HG02588 (cell line): ENCODE results near the gene GINS2.

Experiments used
- ATAC-seq: cut with Tn5 transposase; IDR thresholded peaks from one replicate; pipeline ENCODE4 v1.9.1; 2021; ENCODE audit warnings: mild to moderate bottlenecking, moderate library complexity; ENCODE audit not compliant: unreplicated experiment

Gene GINS2

GRCh38 chr16:85690469-85691064 is 1.8 kb upstream of the GINS2 start:
- ATAC-seq, result no peak

DNA sequence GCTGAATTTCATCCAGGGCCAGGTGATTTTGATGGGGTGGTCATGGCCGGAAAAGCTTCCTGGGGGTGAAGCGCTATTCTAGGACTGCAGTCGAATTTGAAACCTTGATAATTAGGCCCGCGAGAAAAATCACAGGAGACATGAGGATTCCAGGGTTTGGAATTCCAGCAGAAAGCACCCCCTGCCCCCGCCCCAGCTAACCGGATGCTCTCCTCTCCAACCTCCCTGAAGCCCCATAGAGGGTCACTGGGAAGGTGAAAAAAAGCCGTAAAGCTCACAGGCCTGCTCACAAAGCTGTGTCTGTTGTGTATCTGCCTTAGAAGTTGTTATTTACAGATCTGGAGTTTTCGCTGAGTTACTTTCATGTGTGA is 1.2 kb upstream of the GINS2 start:
- ATAC-seq, result no peak

GRCh38 chr16:85689285-85689949 is 663 bp upstream of the GINS2 start:
- ATAC-seq, result no peak

DNA sequence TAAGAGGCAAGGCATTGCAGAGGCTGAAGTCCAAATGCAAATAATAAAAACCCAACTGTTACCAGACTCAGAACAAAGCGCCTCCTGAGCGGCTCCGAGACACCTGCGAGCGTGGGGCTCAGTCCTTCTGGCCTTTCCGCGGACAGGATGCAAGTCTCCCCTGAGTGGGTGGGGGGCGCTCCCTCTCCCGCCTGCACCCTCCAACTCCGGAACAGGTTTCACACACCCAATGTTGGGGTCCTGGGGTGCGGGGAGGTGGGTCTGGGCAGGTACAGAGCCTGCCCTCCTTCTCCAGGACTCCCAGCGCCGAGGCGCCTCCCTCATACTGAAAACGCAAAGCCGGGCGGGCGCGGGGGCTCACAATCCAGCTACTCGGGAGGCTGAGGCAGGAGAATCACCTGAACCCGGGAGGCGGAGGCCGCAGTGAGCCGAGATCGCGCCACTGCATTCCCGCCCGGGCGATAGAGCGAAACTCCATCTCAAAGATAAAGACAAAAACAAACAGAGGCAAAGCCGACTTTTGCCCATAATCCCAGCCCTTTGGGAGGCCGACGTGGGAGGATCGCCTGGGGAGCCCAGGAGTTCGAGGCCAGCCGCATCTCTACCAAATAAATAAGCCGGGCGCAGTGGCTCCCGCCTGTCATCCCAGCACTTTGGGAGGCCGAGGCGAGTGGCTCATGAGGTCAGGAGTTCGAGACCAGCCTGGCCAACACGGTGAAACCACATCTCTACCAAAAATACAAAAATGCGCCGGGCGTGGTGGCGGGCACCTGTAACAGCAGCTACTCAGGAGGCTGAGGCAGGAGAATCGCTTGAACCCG is 893 bp downstream of the GINS2 start:
- ATAC-seq, result no peak

DNA sequence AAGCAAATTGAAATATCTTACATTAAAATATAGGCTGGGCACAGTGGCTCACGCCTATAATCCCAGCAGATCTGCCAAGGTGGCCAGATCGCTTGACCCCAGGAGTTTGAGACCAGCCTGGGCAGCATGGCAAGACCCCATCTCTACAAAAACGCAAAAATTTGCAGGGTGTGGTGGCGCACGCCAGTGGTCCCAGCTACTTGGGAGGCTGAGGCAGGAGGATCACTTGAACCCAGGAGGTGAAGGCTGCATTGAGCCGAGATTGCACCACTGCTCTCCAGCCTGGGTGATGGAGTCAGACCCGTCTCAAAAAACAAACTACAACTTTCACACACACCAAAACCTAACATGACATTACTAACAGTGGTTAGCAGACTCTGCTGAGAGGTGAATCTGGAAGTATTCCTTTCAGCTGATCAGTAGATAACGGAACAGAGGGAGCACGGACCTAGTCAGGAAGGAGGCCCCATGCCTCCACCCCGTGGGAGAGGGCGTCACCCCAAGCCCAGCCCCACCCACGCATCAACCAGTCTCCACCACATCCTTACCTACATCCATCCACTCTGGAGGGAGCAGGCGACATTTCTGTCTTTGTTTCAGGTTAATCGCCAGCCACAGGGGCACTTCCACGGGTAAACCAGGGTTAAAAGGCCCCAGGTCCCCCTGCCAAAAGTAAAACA is 1.7 kb downstream of the GINS2 start:
- ATAC-seq, result no peak

GRCh38 chr16:85685251-85685650 is 3.5 kb downstream of the GINS2 start:
- ATAC-seq, result no peak

DNA sequence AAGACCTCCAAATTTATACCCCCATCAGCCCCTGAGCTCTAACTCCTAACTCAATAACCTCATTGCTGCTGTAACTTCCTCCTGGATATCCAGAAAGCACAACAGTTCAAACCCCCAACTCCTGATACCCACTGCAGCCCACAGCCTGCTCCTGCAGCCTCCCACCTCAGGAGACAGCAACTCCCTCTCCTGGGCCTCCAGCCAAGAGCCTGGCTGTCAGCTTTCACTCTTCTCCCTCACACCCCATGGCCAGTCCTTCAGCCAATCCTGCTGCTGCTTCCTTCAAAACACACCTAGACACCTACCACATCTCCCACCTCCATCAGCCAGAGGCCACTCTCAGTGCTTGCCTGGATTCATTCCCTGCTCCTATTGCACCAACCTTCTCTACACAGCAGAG is 5.4 kb downstream of the GINS2 start:
- ATAC-seq, result no peak

DNA sequence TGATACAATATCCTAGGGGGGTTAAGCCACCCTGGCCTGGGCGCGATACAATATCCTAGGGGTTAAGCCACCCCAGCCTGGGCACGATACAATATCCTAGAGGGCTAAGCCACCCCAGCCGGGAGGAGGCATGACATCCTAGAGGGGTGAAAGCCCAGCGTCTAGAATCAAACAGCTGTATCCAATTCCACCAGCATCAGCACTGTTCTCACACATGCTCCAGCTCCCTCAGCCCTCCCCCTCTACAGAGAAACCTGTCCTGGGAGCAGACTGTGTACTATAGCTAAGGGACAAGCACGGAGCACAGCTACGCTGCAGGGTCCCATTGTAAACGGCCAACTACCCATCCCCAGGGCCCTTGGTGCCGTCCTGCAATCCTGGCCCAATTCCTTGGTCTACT is 6.2 kb downstream of the GINS2 start:
- no peak for ATAC-seq

- no peak for ATAC-seq
Measured at GRCh38 chr16:85681255-85681654, 7.5 kb downstream of the GINS2 start.

GRCh38 chr16:85680352-85680944 is 8.3 kb downstream of the GINS2 start:
- ATAC-seq, result no peak

GRCh38 chr16:85679870-85680269 is 8.9 kb downstream of the GINS2 start:
- no peak for ATAC-seq

GRCh38 chr16:85678821-85679220 is 9.9 kb downstream of the GINS2 start:
- ATAC-seq, result no peak

GRCh38 chr16:85678016-85678415 is 10.7 kb downstream of the GINS2 start:
- no peak for ATAC-seq

DNA sequence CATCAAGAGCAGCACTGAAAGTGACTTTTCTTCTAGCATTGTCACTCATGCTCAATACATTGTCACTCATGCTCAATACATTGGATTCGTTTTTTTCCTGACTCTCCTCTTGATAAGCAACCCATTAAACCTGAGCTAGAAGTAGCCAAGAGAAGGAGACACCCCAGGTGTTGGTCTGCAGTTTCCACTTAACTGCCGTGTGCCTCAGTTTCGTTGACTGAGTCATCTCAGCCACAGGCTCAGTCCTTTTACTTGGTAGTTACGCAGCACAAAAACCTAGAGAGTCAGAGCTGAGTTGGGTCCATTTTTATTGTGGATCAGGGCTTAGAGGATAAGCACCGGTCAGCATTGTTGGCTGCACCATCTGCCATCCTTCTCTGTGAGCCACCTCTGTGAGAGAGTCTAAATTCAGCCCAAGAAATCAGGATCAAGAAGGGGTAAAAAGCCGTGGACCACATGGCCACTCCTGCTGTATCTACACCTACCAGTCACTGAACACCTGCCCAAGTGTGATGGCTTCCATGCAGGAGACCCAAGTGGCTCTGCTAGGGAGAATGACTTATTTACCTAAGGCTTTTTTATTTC is 11.3 kb downstream of the GINS2 start:
- no peak for ATAC-seq

GRCh38 chr16:85676466-85676865 is 12.3 kb downstream of the GINS2 start:
- no peak for ATAC-seq

DNA sequence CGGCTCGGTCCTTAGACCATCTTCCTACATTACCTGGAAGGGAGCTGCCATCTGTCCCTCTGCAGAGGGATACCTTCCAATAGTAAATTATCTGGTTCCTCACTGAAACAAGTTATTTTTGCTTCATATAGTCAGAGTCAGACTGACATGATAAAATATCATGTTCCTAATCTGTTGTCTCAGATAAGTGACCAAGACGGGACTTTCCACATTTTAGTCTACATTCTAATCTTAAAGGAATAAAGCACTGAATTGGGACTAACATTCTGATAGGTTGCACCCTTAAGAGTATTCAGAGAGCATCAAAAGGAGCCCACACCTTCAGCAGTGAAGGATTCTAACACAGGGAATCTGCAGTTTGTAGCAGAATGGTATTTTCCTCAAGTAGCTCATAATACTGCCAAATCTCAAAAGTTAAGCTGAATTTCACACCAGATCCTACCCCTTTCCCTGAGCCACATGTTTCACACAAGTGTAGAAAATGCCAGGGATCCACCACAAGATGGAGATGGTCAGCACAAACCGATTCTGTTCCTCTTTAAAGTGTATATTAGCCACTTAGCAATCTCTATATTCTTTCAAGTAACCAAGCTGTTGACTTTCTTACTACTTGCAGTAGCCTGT is 13.4 kb downstream of the GINS2 start:
- ATAC-seq, result no peak

DNA sequence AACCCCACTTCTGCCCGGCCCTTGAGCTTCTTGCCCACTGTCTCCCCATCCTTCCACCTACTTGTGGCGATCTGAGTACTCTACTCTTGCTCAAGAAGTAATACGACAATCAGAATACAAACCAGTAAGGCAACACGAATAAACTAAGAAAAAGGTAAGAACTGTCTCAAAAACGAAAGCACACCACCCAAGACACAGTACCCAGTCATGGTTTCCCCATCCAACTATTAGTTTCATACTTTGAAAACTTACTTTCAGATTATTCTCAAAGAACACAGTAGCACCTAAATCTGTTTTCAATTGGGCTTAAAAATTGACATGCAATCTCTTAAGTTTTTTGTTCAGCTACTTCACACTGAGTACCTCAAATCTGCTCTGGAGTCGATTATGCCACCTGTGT is 13.9 kb downstream of the GINS2 start:
- ATAC-seq, result no peak

DNA sequence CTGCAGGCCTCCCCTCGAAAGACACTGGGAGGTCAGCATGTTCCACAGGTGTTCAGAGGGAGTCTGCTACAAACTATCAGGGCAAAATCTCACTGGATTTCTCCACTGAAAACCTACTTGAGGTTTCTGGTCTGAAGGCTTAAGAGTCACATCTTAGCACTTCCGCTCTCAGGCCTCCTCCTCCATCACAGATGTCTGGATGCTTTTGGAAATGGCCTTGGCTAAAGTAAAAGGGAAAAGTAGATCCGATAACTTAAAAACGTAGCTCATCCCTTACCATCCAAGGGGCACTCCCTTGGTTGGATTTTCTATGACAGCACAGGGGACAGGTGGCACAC is 14.4 kb downstream of the GINS2 start:
- no peak for ATAC-seq

DNA sequence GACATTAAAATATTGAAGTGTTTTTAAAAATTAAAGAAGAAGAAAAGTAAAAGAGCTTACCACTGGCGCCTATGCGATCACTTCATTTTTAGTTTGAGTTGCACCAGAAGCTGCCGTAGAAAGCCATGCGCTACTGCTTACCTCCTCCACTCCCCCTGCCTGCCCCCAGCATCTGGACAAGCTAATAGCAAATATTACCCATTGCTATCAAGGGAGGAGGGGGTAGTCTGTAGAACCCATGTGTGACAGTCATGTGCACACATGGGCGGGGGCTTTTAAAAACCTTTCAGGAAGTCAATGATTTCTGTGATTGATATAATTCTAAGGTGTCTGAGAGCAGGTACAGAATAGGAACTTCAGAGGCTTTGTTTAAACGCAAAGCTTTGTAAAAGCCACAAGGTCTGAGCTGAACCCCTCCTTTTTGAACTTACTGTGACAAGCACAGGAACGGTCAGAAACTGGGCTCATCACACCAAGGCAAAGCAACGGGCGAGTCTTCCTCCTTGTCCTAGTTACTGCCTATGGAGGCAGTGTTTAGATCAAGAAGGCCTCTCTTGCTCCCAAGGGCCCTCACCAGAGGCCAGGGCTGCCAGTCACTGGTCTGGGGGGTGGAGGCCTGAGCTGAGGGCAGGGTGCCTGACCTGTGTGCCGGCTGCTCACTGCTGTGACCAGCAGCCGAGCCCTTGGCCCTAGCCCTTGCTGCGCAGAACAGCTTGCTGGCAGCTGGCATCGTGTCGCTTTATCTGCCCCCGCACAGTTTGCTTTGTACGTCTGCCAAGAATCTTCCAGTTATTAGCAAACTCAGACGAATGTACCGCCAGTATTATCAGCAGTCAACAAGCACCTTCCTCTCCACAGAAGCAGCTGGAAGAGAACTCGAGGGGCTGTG is 15.0 kb downstream of the GINS2 start:
- ATAC-seq, result no peak

- no peak for ATAC-seq
Measured at GRCh38 chr16:85670840-85671239, 17.9 kb downstream of the GINS2 start.
